ENCODE results near the gene CCDC3.

CCDC3 gene

GRCh38 chr10:12944931-12945330 is 56.6 kb downstream of the CCDC3 start:
- no peaks in the 10 kb centered on the region for H3K36me3 ChIP-seq (ENCODE audit: control insufficient read depth, low read length)
- no peaks in the 10 kb centered on the region for H3K9me2 ChIP-seq (replicated peaks; ENCODE audit: control insufficient read depth, low read length)
- no peaks in the 10 kb centered on the region for H3K79me2 ChIP-seq (ENCODE audit: control insufficient read depth, low read length)
- no peaks in the 10 kb centered on the region for H3K4me1 ChIP-seq (ENCODE audit: control insufficient read depth, low read length)
- no peaks in the 10 kb centered on the region for H4K20me1 ChIP-seq (ENCODE audit: control insufficient read depth, insufficient read depth, low read depth, low read length)
- no peaks in the 10 kb centered on the region for H3K9me3 ChIP-seq (ENCODE audit: control insufficient read depth, insufficient read depth, low read length)
- peaks cover 16% of the 10 kb centered on the region for H3K27me3 ChIP-seq (ENCODE audit: control insufficient read depth, low read length)
- H3K4me3 ChIP-seq (ENCODE audit: low read length), result no peak overlapping the region
- H3K27ac ChIP-seq (ENCODE audit: low read depth, low read length), result no peak overlapping the region
- TF ChIP-seq CTCF (IDR thresholded peaks at IDR 0.05; ENCODE audit: low read depth, low read length, poor library complexity, severe bottlenecking) (no peak), EZH2phosphoT487 (IDR thresholded peaks at IDR 0.05; ENCODE audit: borderline replicate concordance, low read length) (no peak)
- no peaks in the 10 kb centered on the region for H3F3A ChIP-seq (ENCODE audit: control insufficient read depth, insufficient read depth)
- H3K4me2 ChIP-seq (ENCODE audit: low read length), result no peak overlapping the region

- Histone ChIP-seq H4K20me1 (ENCODE audit: control insufficient read depth, insufficient read depth, low read depth, low read length) (no peaks in the 10 kb centered on the region), H3F3A (ENCODE audit: control insufficient read depth, insufficient read depth) (no peaks in the 10 kb centered on the region), H3K9me3 (ENCODE audit: control insufficient read depth, insufficient read depth, low read length) (no peaks in the 10 kb centered on the region), H3K4me3 (ENCODE audit: low read length) (no peak overlapping the region), H3K36me3 (ENCODE audit: control insufficient read depth, low read length) (no peaks in the 10 kb centered on the region), H3K79me2 (ENCODE audit: control insufficient read depth, low read length) (no peaks in the 10 kb centered on the region), H3K27ac (ENCODE audit: low read depth, low read length) (no peak overlapping the region), H3K9me2 (replicated peaks; ENCODE audit: control insufficient read depth, low read length) (no peaks in the 10 kb centered on the region), H3K4me1 (ENCODE audit: control insufficient read depth, low read length) (no peaks in the 10 kb centered on the region), H3K4me2 (ENCODE audit: low read length) (no peak overlapping the region), H3K27me3 (ENCODE audit: control insufficient read depth, low read length) (peaks cover 18% of the 10 kb centered on the region)
- TF ChIP-seq CTCF (IDR thresholded peaks at IDR 0.05; ENCODE audit: low read depth, low read length, poor library complexity, severe bottlenecking) (no peak), EZH2phosphoT487 (IDR thresholded peaks at IDR 0.05; ENCODE audit: borderline replicate concordance, low read length) (no peak)
These were observed 58.1 kb downstream of the CCDC3 start for GRCh38 chr10:12943425-12943824.

GRCh38 chr10:12941966-12942365 is 59.5 kb downstream of the CCDC3 start:
- no peaks in the 10 kb centered on the region for H3K9me3 ChIP-seq (ENCODE audit: control insufficient read depth, insufficient read depth, low read length)

More at GRCh38 chr10:12941966-12942365, 59.5 kb downstream of the CCDC3 start:
- Histone ChIP-seq H3K9me2 (replicated peaks; ENCODE audit: control insufficient read depth, low read length) (no peaks in the 10 kb centered on the region), H3K79me2 (ENCODE audit: control insufficient read depth, low read length) (no peaks in the 10 kb centered on the region), H3F3A (ENCODE audit: control insufficient read depth, insufficient read depth) (no peaks in the 10 kb centered on the region), H3K27me3 (ENCODE audit: control insufficient read depth, low read length) (peaks cover 18% of the 10 kb centered on the region), H3K36me3 (ENCODE audit: control insufficient read depth, low read length) (no peaks in the 10 kb centered on the region), H3K4me3 (ENCODE audit: low read length) (no peak overlapping the region), H3K27ac (ENCODE audit: low read depth, low read length) (no peak overlapping the region), H3K4me1 (ENCODE audit: control insufficient read depth, low read length) (no peaks in the 10 kb centered on the region), H4K20me1 (ENCODE audit: control insufficient read depth, insufficient read depth, low read depth, low read length) (no peaks in the 10 kb centered on the region), H3K4me2 (ENCODE audit: low read length) (no peak overlapping the region)
- TF ChIP-seq CTCF (IDR thresholded peaks at IDR 0.05; ENCODE audit: low read depth, low read length, poor library complexity, severe bottlenecking), result no peak
- no peak for TF ChIP-seq EZH2phosphoT487 (IDR thresholded peaks at IDR 0.05; ENCODE audit: borderline replicate concordance, low read length)

Data from DOHH2 (cell line).